ENCODE data around the gene CARD11. TPM values are rescaled to one million over a fixed set of nuclear protein-coding genes. Genes with fewer than 3 reads are reported as not detected.

The CARD11 gene
- total RNA-seq, 1 donor, result under 0.01 TPM

GRCh38 chr7:3005257-3005656 lies 38.4 kb downstream of the CARD11 start:
- no peak for DNase-seq (ENCODE audit: low read depth)
- H3K4me3 ChIP-seq (ENCODE audit: low read depth, low read length), result no peak overlapping the region
- TF ChIP-seq, protein P1, sequence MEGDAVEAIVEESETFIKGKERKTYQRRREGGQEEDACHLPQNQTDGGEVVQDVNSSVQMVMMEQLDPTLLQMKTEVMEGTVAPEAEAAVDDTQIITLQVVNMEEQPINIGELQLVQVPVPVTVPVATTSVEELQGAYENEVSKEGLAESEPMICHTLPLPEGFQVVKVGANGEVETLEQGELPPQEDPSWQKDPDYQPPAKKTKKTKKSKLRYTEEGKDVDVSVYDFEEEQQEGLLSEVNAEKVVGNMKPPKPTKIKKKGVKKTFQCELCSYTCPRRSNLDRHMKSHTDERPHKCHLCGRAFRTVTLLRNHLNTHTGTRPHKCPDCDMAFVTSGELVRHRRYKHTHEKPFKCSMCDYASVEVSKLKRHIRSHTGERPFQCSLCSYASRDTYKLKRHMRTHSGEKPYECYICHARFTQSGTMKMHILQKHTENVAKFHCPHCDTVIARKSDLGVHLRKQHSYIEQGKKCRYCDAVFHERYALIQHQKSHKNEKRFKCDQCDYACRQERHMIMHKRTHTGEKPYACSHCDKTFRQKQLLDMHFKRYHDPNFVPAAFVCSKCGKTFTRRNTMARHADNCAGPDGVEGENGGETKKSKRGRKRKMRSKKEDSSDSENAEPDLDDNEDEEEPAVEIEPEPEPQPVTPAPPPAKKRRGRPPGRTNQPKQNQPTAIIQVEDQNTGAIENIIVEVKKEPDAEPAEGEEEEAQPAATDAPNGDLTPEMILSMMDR (IDR thresholded peaks at IDR 0.05; ENCODE audit: insufficient read depth, low read length), result no peak

DNA sequence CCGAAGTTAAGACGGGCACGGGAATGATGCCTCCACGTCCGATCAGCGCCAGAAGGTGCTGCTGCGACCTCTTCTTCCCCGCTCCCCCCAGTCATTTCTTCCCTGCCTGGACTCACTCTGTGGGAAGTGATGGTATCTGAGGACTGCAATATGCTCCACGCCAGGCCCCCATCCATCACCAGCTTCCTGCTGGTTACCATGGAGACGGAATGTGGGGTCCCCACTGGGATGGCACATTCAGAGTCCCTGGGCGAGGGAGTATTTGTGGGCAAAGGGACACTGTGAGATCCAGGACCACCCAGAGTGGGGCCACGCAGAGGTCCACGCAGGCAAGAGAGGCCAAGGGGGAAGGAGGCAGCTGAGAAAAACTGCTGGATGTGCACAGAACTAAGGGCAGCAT lies 39.7 kb downstream of the CARD11 start:
- H3K4me3 ChIP-seq (ENCODE audit: low read depth, low read length), result no peak overlapping the region
- TF ChIP-seq, protein P1 (IDR thresholded peaks at IDR 0.05; ENCODE audit: insufficient read depth, low read length), result no peak
- DNase-seq (ENCODE audit: low read depth), result no peak

GRCh38 chr7:3002631-3003030 lies 41.0 kb downstream of the CARD11 start:
- TF ChIP-seq, protein P1 (IDR thresholded peaks at IDR 0.05; ENCODE audit: insufficient read depth, low read length), result no peak
- H3K4me3 ChIP-seq (ENCODE audit: low read depth, low read length), result no peak overlapping the region
- no peak for DNase-seq (ENCODE audit: low read depth)

DNA sequence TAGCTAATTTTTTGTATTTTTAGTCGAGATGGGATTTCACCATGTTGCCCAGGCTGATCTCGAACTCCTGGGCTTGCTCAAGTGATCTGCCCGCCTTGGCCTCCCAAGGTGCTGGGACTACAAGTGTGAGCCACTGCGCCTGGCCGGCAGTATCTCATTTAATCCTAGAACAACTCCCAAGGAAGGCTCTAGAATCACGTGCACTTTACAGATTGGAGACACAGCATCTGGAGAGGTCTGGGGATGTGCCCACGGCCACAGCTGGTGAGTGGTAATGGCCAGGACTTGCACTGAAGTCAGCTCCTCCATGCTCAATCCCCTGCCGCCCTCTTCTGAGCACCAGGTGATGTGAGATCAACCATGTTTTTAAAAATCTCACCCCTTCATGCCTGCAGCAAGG lies 43.1 kb downstream of the CARD11 start:
- DNase-seq (ENCODE audit: low read depth), result no peak
- TF ChIP-seq, protein P1 (IDR thresholded peaks at IDR 0.05; ENCODE audit: insufficient read depth, low read length), result no peak
- H3K4me3 ChIP-seq (ENCODE audit: low read depth, low read length), result no peak overlapping the region

DNA sequence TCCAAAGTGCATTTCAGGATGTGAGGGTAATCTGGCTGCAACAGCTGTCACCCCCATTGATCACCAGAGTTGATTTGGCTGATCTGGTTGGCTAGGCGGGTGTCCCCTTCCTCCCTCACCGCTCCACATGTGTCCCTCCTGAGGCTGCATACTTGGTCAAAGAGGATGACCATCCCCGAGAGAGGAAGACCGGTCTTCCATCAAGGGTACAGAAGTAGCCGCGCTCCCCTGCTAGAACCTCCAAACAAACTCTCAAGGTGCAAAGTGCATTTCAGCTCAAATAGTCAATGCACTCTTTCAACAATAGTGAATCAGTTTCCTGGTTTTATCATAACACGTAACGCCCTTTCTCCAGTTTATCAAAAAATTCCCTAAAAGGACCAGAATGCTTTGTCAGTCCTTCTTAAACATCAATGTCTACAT lies 44.6 kb downstream of the CARD11 start:
- no peak for DNase-seq (ENCODE audit: low read depth)
- H3K4me3 ChIP-seq (ENCODE audit: low read depth, low read length), result no peak overlapping the region
- TF ChIP-seq, protein P1 (IDR thresholded peaks at IDR 0.05; ENCODE audit: insufficient read depth, low read length), result no peak

DNA sequence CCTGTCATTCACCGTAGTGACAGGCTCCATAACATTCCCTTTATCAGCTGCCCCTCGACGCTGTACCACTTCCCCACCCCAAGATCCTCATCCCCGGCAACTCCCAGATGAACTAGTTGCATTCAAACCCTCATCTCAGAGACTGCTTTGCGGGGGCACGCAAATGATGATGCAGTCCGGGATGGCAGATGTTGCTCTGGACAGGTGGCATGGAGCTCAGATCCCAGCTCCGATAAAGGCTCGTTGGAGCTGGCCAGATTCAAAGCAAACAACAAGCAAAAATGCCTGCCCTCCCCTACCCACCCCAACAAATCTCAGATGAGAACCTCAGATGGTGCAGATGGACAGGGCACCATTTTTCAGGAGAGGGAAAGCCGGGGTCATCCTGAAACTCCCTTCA lies 46.7 kb downstream of the CARD11 start:
- TF ChIP-seq, protein P1 (IDR thresholded peaks at IDR 0.05; ENCODE audit: insufficient read depth, low read length), result no peak
- no peak for DNase-seq (ENCODE audit: low read depth)
- H3K4me3 ChIP-seq (ENCODE audit: low read depth, low read length), result no peak overlapping the region

- DNase-seq (ENCODE audit: low read depth), result no peak
- no peak overlapping the region for H3K4me3 ChIP-seq (ENCODE audit: low read depth, low read length)
- TF ChIP-seq, protein P1 (IDR thresholded peaks at IDR 0.05; ENCODE audit: insufficient read depth, low read length), result no peak
Observed at GRCh38 chr7:2996141-2996540, 47.5 kb downstream of the CARD11 start.
